GM12872 (cell line): Measurements from ENCODE around the gene BTG4.

Experiments used
- CTCF ChIP-seq: IDR thresholded peaks from 3 replicates; pipeline ENCODE4 v1.5.1; 2011; ENCODE audit warnings: low read depth, mild to moderate bottlenecking, low read length, moderate library complexity; ENCODE audit not compliant: insufficient read depth

Gene BTG4

GRCh38 chr11:111469200-111469599 lies 43.0 kb downstream of the BTG4 start:
- no peak for TF ChIP-seq CTCF

DNA sequence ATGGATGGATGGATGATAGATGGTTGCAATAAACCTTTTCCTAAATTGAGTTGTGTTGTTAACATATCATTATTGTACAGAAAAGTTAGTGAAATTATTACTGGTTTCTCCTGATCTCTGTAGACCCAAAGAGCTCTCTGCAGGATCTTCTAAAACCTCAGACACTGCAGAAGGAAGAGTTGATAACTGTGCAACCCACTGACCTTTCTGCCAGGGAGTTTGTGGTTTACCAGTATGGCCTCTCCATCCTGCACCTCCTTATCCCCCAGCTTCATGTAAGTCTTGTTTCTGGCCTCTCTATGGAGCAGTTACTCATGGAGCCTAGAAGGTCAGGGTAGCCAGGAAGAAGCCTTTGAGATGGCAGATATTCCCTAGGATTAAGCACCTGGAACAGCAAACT lies 45.6 kb downstream of the BTG4 start:
- TF ChIP-seq CTCF = no peak

DNA sequence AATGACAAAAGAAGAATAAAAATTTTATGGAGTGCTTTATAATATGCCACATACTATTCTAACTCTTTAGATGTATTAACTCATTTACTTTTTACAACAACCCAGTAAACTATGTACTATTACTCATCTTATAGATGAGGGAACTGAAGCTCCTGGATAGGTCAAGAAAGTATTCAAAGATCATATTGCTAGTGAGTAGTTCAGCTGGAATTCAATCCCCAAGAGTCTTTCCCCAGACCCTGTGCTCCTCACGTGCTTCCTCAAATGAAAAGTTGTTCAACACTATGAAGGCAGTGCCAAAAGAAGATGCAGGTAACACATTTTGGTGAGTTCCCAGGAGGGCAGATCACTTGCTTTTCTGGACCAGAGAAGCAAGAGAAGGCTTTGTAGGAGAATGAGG lies 46.8 kb downstream of the BTG4 start:
- TF ChIP-seq CTCF = no peak

DNA sequence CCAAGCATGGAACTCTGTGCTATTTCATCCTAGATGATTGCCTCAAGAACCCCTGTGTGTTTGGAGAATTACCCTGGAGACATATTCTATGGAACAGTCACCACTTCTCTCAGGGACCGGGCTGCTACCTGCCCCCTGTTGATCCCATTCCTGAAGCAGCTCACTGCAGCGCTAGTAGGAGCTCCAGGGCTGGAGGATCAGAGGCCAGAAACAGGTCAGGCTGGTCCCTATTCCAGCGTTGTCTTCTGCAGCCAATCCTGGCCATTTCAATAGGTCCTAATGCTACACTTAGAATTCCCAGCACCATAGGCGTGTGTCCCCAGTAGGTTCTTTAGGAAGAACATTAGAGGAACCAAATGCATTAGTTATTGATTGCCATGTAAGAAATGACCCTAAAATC lies 48.9 kb downstream of the BTG4 start:
- no peak for TF ChIP-seq CTCF

- no peak for TF ChIP-seq CTCF
These were observed 49.9 kb downstream of the BTG4 start for GRCh38 chr11:111462329-111462728.

DNA sequence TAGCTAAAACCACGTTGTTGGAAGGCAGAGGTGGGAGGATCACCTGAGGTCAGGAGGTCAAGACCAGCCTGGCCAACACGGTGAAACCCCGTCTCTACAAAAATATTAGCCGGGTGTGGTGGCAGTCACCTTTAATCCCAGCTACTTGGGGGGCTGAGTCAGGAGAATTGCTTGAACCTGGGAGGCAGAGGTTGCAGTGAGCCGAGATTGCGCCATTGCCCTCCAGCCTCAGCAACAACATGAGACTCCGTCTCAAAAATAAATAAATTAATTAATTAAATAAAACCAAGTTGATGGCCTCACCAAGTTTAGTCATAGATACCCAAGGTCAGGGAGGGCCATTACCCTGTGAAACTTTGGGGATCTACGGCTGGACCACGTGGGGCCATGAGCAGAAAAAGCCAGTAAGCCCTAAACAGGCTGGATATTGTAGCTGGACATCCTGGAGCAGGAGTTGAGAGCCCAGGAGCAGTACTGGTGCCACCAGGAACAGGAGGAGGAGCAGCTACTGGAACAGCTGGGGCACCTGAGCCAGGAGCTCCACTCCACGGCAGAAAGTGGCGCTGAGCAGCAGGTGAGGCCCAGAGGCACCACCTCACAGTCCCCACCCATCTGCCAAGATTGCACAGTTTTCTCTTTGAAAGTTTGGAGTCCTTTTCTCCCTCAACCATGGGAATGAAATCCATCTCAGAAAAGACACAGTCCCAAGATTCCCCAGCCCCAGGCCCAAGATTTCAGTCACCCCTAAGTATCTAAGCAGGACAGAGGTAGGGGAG lies 50.5 kb downstream of the BTG4 start:
- no peak for TF ChIP-seq CTCF

GRCh38 chr11:111460856-111461255 lies 51.3 kb downstream of the BTG4 start:
- no peak for TF ChIP-seq CTCF
